Suprapubic skin (tissue), 4 donors: ENCODE results near the gene MINDY4. TPM values are rescaled to one million over a fixed set of nuclear protein-coding genes. Genes with fewer than 3 reads are reported as not detected.

ENCODE experiments used
- DNase-seq, 2 donors: peaks; one replicate each; pipeline ENCODE4 v3.0.0-alpha.2; 2019; ENCODE audit warnings: low spot score in 2 of 2
- H3K27ac ChIP-seq: fragments of 200-600 bp; sonication (generic); one replicate; pipeline ENCODE4 v1.5.1; 2019
- H3K27me3 ChIP-seq: fragments of 200-600 bp; sonication (generic); one replicate; pipeline ENCODE4 v1.5.1; 2019
- H3K36me3 ChIP-seq: fragments of 200-600 bp; sonication (generic); one replicate; pipeline ENCODE4 v1.5.1; 2019
- H3K4me1 ChIP-seq: fragments of 200-600 bp; sonication (generic); one replicate; pipeline ENCODE4 v1.5.1; 2019
- H3K4me3 ChIP-seq: fragments of 200-600 bp; sonication (generic); one replicate; pipeline ENCODE4 v1.5.1; 2019; ENCODE audit warnings: mild to moderate bottlenecking
- H3K9me3 ChIP-seq: fragments of 200-600 bp; sonication (generic); one replicate; pipeline ENCODE4 v1.5.1; 2019
- EP300 ChIP-seq: sonication (generic); formaldehyde crosslinking; IDR thresholded peaks from one replicate; pipeline ENCODE4 v1.6.1; 2017; ENCODE audit warnings: antibody characterized with exemption
- POLR2A ChIP-seq, 2 donors: fragments of 450-650 bp; IDR thresholded peaks; one replicate each; pipeline ENCODE4 v1.6.1; 2017; ENCODE audit warnings: antibody characterized with exemption in 2 of 2, mild to moderate bottlenecking in 2 of 2, moderate library complexity in 2 of 2
- POLR2AphosphoS5 ChIP-seq, 3 donors: sonication (generic); formaldehyde crosslinking; IDR thresholded peaks; one replicate each; pipeline ENCODE4 v1.6.1; 2017; ENCODE audit warnings: antibody characterized with exemption in 3 of 3
- WGBS: methylation state at CpG from one replicate; pipeline ENCODE4 v1.1.5; 2018; 5-methylcytosine and 5-hydroxymethylcytosine counted together
- total RNA-seq, 4 donors: library from RNA; depleted of rRNA; stranded (reverse); fragments of >200 nt; gene quantifications; one replicate each; pipeline ENCODE4 v1.1.0, GENCODE V29; 2016
- TF ChIP-seq, protein P1 (sequence below), 2 donors: fragments of 200-600 bp in 1 of 2; fragments of 450-650 bp in 1 of 2; sonication (generic) in 1 of 2; IDR thresholded peaks; one replicate each; pipeline ENCODE4 v1.5.1; 2016 to 2019; ENCODE audit warnings: antibody characterized with exemption in 2 of 2, mild to moderate bottlenecking in 1 of 2, moderate library complexity in 1 of 2

Gene MINDY4
- total RNA-seq, 4 donors from 2014 or later: 4.6 to 10.5 (median 6.1) TPM

DNA sequence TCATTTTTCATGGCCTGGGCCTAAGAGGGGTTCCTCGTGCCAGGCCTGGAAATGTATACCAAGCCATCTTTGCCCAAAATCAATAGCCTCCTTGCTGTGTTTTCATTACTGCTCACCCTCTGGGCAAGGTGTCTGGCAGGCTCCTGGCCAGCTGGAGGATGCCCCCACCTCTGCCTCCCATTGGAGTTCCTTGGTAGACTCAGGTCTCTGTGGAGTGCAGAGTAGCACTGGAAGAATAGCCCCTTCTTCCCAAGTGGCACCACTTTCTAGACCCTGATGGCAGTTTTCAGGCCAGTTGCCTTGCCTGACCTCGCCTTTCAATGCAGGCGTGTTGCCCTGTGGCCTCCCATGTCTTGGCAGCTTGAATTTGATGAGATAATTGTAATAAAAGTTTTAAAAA, 84.7 kb downstream of the MINDY4 start:
- no peak for TF ChIP-seq POLR2AphosphoS5 (IDR thresholded peaks at IDR 0.05)
- TF ChIP-seq EP300: no peak
- TF ChIP-seq POLR2A (IDR thresholded peaks at IDR 0.05): no peak
- TF ChIP-seq, protein P1, sequence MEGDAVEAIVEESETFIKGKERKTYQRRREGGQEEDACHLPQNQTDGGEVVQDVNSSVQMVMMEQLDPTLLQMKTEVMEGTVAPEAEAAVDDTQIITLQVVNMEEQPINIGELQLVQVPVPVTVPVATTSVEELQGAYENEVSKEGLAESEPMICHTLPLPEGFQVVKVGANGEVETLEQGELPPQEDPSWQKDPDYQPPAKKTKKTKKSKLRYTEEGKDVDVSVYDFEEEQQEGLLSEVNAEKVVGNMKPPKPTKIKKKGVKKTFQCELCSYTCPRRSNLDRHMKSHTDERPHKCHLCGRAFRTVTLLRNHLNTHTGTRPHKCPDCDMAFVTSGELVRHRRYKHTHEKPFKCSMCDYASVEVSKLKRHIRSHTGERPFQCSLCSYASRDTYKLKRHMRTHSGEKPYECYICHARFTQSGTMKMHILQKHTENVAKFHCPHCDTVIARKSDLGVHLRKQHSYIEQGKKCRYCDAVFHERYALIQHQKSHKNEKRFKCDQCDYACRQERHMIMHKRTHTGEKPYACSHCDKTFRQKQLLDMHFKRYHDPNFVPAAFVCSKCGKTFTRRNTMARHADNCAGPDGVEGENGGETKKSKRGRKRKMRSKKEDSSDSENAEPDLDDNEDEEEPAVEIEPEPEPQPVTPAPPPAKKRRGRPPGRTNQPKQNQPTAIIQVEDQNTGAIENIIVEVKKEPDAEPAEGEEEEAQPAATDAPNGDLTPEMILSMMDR (IDR thresholded peaks at IDR 0.05): no peak
- peaks cover 4% of the 10 kb centered on the region for H3K36me3 ChIP-seq
- H3K4me1 ChIP-seq: peaks cover 13% of the 10 kb centered on the region
- DNase-seq: no peak
- WGBS: 82% methylated on average over 3 of the region's 3 CpGs
- H3K27me3 ChIP-seq: no peaks in the 10 kb centered on the region
- H3K4me3 ChIP-seq: no peak overlapping the region
- no peaks in the 10 kb centered on the region for H3K9me3 ChIP-seq
- no peak overlapping the region for H3K27ac ChIP-seq

DNA sequence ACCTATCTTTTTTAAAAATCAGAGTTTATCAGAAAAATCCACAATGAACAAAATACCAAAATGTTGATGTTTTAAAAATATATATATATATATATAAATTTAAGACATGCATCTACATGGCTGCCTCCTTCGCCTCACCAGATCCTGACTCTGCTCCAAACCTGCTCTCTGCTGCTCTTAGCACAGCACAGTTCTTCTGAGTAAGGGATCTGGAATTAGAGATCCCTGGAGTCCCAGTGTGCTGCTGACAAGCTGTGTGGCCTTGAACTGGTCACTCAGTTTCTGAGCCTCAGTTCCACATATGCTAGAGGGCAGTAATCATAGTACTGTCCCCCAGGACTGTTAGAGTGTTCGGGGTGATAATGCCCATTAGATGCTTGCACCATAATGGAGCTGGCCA, 87.4 kb downstream of the MINDY4 start:
- Histone ChIP-seq H3K4me3 (no peak overlapping the region), H3K4me1 (peaks cover 12% of the 10 kb centered on the region), H3K27ac (no peak overlapping the region), H3K9me3 (no peaks in the 10 kb centered on the region), H3K27me3 (no peaks in the 10 kb centered on the region), H3K36me3 (peaks cover 4% of the 10 kb centered on the region)
- 96% methylated on average over 2 of the region's 2 CpGs for WGBS
- no peak for TF ChIP-seq POLR2AphosphoS5 (IDR thresholded peaks at IDR 0.05)
- TF ChIP-seq POLR2A (IDR thresholded peaks at IDR 0.05): no peak
- TF ChIP-seq, protein P1 (IDR thresholded peaks at IDR 0.05): no peak
- no peak for TF ChIP-seq EP300
- no peak for DNase-seq

DNA sequence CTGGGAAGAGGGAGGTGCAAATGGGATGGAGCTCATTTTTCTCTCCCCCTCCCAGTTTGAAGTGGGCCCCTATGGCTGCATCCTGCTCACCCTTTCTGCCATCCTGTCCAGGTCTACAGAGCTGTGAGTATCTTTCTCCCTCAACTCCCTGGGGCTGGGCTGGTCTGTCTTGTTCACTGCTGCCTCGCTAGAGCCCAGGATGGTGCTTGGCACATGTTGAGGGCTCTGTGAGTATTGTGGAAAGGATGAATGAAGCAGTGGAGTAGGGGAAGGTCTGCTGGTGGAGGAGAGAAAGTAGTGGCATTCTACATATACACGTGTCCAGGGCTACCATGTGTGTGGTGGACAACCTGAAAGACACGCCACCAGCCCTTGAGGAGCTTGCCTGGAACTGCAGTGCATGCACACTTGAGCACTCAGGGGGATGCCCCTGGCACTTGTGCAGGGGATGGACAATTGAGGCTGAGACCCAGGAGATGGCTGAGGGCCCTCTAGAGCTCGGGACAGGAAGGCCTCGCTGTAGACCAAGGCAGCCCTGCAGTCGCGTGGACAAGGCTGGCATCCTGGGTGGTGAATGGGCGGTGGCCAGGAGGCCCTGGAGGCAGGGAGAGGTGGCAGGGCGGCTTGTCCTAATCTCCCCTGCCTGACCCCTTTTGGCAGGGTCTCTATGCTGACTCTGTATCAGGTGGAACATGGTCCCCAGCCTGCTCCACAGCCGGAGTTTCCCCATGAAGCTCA, 88.2 kb downstream of the MINDY4 start:
- no peak overlapping the region for H3K27ac ChIP-seq
- no peaks in the 10 kb centered on the region for H3K9me3 ChIP-seq
- H3K27me3 ChIP-seq: no peaks in the 10 kb centered on the region
- H3K4me3 ChIP-seq: no peak overlapping the region
- WGBS: 88% methylated on average over 7 of the region's 10 CpGs
- DNase-seq: no peak
- H3K36me3 ChIP-seq: peaks cover 4% of the 10 kb centered on the region
- H3K4me1 ChIP-seq: peaks cover 20% of the 10 kb centered on the region
- TF ChIP-seq EP300 (no peak), POLR2AphosphoS5 (IDR thresholded peaks at IDR 0.05) (no peak), POLR2A (IDR thresholded peaks at IDR 0.05) (no peak)
- TF ChIP-seq, protein P1 (IDR thresholded peaks at IDR 0.05): no peak

DNA sequence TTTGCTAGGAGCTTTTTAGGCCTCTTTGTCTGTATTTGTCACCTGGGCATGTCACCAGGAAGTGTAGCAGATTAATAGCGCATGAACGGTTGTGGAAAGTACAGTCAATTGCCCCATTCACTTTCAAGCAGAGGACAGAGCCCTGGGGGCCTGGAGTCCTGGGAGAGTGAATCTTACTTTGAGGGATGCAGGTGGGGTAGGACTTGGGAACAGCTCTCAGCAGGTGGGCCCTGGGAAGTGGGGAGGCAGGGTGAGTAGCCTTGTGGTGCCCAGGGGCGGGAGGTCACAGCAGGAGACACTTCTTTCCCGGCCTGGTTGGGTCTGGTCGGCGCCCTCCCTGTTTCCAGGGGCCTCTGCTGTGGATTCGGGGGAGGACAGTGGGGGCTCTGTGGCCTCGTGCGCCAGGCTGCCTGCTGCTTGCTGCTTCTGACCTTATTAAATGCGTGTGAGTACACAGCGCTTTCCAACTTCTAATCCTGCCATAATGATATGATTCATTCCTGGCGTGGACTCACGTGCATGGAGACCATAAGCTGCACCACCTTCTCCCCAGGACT, 88.8 kb downstream of the MINDY4 start:
- TF ChIP-seq POLR2A (IDR thresholded peaks at IDR 0.05): no peak
- TF ChIP-seq POLR2AphosphoS5 (IDR thresholded peaks at IDR 0.05): no peak
- TF ChIP-seq, protein P1 (IDR thresholded peaks at IDR 0.05): no peak
- TF ChIP-seq EP300: no peak
- Histone ChIP-seq H3K36me3 (peaks cover 4% of the 10 kb centered on the region), H3K9me3 (no peaks in the 10 kb centered on the region), H3K27ac (no peak overlapping the region), H3K4me1 (peaks cover 21% of the 10 kb centered on the region), H3K27me3 (no peaks in the 10 kb centered on the region), H3K4me3 (no peak overlapping the region)
- DNase-seq: no peak
- WGBS: 81% methylated on average over 3 of the region's 13 CpGs

DNA sequence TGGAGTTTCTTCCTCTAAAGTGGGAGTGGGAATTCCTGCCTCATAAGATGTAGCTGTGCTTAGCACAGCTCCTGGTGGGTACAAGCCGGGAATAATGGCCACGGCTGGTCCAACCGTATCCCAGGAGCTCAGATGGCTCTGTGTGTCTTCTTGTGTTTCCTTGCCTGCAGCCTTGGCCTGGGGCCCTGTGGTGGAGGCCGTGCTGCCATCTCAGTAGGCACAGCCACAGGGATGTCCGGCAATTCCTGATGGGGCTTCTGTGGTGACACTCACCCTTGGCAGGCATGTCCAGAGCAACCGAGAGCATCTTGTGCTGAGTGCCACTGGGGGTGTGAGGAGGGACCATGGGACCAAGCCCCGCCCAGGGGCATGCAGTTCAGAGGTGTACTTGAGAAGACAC, 90.4 kb downstream of the MINDY4 start:
- Histone ChIP-seq H3K4me1 (peaks cover 21% of the 10 kb centered on the region), H3K4me3 (no peak overlapping the region), H3K27ac (no peak overlapping the region), H3K9me3 (no peaks in the 10 kb centered on the region), H3K27me3 (no peaks in the 10 kb centered on the region), H3K36me3 (peaks cover 4% of the 10 kb centered on the region)
- no peak for DNase-seq
- WGBS: 84% methylated on average over 6 of the region's 7 CpGs
- TF ChIP-seq, protein P1 (IDR thresholded peaks at IDR 0.05): no peak
- TF ChIP-seq POLR2A (IDR thresholded peaks at IDR 0.05) (no peak), EP300 (no peak), POLR2AphosphoS5 (IDR thresholded peaks at IDR 0.05) (no peak)
